ENCODE results near the gene LRR1.

- no peak for TF ChIP-seq CTCF (IDR thresholded peaks at IDR 0.05)
- TF ChIP-seq POLR2A (IDR thresholded peaks at IDR 0.05), result no peak
- no peak for TF ChIP-seq POLR2AphosphoS5 (IDR thresholded peaks at IDR 0.05)
Measured at GRCh38 chr14:49642163-49642562, 43.4 kb downstream of the LRR1 start.

Data from suprapubic skin (tissue), 4 donors.